Adrenal gland (tissue), 5 donors: ENCODE data around the gene PPFIA1.

Experiments
- POLR2A ChIP-seq, 2 donors: fragments of 450-650 bp; IDR thresholded peaks; one replicate each; pipeline ENCODE4 v1.6.1; 2017; ENCODE audit warnings: antibody characterized with exemption in 2 of 2, mild to moderate bottlenecking in 2 of 2, moderate library complexity in 1 of 2
- TF ChIP-seq, protein P1 (sequence below), 6 experiments: fragments of 450-650 bp in 4 of 6; fragments of 200-600 bp in 2 of 6; sonication (generic) in 1 of 6; IDR thresholded peaks; 1 replicate in 5 of 6; 2 replicates in 1 of 6; pipeline versions ENCODE4 v1.5.1 to v1.8.0; 2016 to 2021; ENCODE audit warnings: antibody characterized with exemption in 6 of 6, mild to moderate bottlenecking in 2 of 6, moderate library complexity in 1 of 6
- donor health status: DM: no; HTN: no; CAD: no.

DNA sequence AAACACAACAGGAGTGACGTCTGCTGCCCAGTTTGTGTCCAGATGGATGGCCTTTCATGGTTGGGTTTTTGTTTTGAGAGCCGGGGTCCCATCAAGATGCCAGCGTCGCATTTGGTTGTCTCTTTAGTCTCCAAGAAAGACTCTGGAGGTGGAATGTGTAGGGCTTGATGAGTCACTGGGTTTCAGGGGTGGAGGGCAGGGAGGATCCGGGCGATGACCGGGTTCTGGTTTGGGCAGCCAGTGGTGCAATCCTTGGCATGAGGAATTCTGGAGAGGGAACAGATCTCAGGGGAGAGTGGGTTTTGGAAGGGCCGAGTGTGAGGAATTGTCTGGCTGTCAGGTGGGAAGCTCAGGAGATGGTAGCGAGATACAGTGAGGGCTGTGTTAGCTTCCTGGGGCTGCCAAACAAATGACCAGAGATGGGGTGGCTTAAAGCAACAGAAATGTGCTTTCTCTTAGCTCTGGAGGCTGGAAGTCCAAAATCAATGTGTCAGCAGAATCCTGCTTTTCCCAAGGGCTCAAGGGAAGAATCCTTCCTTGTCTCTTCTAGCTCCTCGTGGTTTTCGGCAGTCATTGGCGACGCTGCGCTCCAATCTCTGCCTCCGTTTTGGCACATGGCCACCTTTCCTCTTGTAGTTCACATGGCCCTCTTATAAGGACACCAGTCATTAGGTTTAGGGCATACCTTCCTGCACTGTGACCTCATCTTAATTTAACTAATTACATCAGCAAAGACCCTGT is 26.4 kb upstream of the PPFIA1 start:
- no peak for TF ChIP-seq POLR2A (IDR thresholded peaks at IDR 0.05)
- TF ChIP-seq, protein P1, sequence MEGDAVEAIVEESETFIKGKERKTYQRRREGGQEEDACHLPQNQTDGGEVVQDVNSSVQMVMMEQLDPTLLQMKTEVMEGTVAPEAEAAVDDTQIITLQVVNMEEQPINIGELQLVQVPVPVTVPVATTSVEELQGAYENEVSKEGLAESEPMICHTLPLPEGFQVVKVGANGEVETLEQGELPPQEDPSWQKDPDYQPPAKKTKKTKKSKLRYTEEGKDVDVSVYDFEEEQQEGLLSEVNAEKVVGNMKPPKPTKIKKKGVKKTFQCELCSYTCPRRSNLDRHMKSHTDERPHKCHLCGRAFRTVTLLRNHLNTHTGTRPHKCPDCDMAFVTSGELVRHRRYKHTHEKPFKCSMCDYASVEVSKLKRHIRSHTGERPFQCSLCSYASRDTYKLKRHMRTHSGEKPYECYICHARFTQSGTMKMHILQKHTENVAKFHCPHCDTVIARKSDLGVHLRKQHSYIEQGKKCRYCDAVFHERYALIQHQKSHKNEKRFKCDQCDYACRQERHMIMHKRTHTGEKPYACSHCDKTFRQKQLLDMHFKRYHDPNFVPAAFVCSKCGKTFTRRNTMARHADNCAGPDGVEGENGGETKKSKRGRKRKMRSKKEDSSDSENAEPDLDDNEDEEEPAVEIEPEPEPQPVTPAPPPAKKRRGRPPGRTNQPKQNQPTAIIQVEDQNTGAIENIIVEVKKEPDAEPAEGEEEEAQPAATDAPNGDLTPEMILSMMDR (IDR thresholded peaks at IDR 0.05), result no peak
